Colon (tissue), 2 donors: ENCODE measurements around the gene MYO1D.
"Not testable (repeated sequence)": the region's sequence is repeated elsewhere in the genome, so short reads cannot be mapped to it uniquely, and the experiment has no call there.

ENCODE experiments used
- FAIRE-seq: peaks from 2 replicates; lab custom pipeline; 2012; peaks lifted over from hg19 to GRCh38; lab: Jason Lieb, UNC
- donor health status: control.
- donor health status: control.

MYO1D gene

DNA sequence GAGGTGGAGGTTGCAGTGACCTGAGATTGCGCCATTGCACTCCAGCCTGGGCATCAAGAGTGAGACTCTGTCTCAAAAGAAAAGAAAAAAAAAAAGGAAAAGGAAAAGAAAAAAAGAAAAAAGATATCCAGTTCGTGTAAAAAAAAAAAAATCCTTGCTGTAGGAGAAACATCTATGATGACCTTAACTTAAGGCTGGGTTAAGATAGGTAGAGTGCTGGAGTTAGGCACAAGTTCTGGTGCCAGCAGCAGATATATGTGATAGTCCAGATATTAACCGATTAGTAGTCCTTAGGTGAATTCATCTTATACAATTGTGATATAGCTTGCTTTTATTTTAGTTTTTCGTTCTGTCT lies 415.4 kb downstream of the MYO1D start:
- no peak for FAIRE-seq

DNA sequence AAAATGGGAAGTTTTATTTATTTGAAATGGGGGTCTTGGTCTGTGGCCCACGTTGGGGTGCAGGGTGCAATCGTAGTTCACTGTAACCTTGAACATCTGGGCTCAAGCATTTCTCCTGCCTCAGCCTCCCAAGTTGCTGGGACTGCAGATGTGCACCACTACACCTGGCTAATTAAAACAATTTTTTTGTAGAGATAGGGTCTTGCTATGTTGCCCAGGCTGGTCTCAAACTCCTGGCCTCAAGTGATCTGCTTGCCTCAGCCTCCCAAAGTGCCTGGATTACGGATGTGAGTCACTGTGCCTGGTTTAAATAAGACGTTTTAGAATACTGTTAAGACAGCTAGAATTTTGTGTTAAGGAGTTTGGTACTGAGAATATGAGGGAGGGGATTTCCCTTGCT lies 416.9 kb downstream of the MYO1D start:
- FAIRE-seq = no peak

DNA sequence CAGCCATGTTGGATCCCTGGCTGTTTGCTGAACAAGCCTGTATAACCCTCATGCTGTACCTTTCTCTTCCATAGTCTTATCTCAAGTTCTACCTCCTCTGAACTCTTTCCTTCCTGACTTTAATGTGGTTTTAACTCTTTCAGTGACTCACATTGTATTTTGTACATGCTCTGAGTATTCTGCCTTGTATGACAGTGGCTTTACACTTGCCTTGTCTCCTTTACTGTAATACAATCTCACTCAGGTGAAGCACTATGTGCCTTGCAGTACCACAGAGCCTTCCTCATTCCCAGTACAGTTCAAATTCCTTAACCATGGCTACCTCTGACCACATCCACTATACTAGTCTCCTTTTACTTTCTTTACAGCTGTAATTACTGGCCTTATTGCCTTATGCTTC lies 418.6 kb downstream of the MYO1D start:
- no peak for FAIRE-seq

DNA sequence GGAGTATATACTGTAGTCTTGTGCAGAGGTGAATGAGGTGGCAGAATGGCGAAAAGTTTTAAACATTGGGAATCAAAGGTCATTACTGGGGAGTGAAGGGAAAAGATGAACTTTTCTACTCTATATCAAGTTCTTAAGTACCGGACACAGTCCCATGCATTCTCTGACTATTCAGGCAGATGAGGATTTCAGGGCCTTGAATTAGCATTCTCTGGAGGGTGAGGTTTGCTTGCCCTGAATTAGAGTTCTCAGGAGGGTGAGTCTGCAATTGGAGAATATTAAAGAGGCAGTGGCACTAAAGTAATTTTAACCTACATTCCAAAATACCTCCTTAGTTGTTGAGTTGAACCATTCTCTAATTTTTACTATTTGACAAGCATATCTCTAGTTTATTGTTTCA lies 423.6 kb downstream of the MYO1D start:
- FAIRE-seq = no peak

DNA sequence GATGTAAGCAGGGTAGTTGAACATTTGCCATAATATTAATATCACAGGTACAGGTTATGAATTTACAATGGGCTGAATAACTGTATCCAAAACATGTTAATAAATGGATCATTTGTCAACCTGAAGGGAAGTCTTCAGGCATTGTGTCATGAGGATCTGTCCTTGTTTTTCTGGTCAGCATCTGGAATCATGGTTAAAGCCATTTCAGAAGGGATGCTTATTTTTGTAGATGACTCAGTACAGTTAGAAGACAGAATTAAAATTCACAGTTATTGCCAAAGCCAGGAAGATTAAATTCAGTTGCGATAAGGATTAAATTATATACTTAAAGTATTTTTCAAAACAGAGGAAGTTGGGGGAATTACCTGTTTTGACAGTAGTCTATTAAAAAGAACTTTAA lies 424.6 kb downstream of the MYO1D start:
- FAIRE-seq = no peak

DNA sequence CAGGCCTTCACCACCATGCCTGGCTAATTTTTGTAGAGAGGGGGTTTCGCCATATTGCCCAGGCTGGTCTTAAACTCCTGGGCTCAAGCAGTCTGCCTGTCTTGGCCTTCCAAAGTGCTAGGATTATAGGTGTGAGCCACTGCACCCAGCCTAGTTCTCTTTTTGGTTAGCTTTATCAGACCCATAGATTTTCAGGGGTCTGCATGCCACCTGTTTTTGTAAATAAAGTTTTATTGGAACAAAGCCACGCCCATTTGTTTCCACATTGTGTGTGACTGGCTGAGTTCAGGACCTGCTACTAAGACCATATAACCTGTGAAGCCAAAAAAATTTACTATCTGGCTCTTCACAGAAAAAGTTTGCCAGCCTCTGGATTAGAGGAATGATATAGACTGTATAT lies 425.0 kb downstream of the MYO1D start:
- FAIRE-seq = no peak

DNA sequence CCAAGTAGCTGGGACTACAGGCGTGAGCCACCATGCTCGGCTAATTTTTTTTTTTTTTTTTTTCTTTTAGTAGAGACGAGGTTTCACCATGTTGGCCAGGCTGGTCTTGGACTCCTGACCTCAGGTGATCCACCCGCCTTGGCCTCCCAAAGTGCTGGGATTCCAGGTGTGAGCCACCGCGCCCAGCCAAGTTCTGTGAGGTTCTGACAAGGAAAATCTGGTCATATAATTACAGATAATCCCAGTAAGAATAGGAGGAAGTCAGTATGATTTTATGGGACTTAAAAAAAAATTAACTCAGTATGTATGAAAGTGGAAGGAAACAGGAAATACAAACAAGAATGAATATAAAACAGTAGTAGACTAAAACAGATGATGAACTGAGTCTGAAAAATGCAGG lies 426.5 kb downstream of the MYO1D start:
- FAIRE-seq = not testable (repeated sequence)

DNA sequence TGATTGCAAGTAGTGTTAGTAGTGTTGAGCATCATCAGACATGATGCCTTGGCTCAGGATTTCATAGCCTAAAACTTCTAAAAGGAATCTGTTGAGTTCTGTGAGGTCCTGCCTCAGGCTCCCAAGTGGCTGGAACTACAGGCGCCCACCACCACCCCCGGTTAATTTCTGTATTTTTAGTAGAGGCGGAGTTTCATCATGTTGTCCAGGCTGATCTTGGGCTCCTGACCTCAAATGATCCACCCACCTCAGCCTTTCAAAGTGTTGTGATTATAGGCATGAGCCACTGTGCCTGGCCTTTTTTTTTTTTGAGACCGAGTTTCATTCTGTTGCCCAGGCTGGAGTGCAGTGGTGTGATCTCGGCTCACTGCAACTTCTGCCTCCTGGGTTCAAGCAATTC lies 427.0 kb downstream of the MYO1D start:
- no peak for FAIRE-seq

DNA sequence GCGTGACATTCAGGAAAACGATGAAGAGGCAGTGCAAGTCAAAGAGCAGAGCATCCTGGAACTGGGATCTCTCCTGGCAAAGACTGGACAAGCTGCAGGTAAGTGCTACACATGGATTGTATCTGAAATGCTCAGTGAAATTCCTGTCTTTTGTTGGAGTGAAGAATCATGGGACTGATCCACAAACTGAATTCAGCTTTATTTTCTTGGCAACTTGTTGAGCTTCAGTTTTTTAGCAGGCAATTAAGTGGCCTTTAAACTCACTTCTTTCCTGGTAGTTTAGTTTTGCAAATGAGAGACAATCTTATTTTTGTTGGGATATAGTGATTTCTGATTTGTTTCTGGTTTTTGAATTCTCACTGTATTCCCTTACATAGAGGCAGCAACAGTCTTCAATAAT lies 430.0 kb downstream of the MYO1D start:
- FAIRE-seq = no peak

DNA sequence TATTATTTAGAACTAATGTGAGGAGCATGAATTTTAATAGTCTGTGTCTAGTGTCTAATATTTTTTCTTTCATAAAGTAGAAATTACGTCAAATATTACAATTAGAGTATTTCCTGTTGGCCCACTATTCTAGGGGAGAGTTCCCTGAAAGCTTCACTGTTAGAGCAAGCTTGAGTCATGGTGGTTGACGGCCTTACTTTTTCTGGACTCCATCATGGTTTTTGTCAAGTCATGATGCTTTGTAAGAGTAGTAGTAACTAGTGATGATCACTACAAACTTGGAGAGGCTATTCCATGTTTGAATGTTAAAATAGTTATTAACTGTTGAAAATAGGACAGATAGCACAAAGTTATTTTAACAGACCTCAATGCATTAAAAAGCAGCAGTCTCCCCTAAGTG lies 431.0 kb downstream of the MYO1D start:
- FAIRE-seq = no peak

DNA sequence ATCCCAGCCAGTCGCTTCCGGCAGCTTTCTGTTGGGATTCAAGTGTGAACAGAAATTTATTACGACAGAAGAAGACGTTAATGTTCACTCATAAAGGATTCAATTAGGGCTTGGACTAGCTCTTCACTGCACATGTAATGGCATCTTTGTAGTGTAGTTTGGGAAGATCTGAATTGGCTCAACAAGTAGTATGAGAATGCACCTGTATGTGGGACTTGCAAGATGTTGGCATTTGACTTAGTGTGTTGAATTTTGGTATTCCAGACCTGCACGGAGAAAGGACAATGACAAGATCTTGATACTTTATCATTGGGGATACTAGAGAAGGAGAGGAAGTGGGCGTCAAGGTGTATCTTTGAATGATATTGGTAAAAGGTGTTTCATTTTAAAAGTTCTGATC lies 431.4 kb downstream of the MYO1D start:
- FAIRE-seq = no peak

DNA sequence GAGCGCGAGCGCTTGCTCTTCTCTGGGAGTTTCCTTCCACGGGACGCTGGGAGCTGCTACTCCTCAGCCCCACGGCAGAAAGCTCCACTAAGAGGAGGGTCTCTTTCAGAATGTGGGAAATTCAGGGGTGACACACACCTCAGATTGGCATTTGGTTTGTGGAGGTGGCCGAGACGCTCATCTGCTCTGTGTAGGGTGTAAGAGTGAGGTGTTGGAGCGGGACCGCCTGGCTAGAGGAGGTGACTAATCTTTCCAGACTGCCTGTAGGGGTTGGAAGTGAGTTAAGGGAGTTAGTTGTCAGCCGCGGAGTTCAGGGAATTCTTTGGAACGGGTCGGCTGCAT lies 431.9 kb downstream of the MYO1D start:
- FAIRE-seq = no peak

DNA sequence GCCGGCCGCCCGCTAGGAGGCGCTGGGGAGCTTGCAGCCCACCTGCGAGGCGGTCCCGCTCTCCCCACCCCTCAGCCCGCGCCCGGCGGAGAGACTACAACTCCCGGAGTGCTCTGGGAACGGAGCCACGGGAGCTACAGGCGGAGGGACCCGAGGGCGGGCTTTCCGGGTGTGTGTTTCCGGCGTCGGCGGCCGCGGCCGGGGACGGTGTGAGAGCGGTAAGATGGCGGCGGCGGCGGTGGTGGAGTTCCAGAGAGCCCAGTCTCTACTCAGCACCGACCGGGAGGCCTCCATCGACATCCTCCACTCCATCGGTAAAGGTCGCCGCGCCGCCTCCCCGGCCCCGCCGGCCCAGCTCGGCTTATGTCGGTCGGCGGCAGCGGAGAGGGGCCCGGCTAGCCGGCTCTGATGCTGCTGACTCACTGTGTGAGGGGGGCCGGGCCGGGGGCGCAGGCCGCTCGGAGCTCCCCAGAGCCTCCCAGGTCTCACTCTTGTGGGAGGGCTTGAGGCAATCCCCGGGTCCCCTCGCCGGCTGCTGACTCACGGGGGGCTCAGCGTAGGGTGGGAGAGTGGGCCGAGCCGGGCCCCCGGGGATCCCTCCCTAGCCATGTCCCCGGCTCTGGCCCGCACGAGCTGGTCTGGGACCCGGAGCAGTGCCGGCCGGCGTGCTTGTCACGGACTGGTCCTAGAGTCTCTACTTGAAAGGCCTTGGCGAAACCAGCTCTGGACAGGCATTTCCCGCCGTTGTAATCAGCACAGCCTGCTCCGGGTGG lies 432.4 kb downstream of the MYO1D start, which contains the start of gene PSMD11:
Gene PSMD11 (plus strand): TSS at position 210 of the 773 bp plus-strand sequence. CDS start 14 bp downstream, at position 224.
- FAIRE-seq = no peak

DNA sequence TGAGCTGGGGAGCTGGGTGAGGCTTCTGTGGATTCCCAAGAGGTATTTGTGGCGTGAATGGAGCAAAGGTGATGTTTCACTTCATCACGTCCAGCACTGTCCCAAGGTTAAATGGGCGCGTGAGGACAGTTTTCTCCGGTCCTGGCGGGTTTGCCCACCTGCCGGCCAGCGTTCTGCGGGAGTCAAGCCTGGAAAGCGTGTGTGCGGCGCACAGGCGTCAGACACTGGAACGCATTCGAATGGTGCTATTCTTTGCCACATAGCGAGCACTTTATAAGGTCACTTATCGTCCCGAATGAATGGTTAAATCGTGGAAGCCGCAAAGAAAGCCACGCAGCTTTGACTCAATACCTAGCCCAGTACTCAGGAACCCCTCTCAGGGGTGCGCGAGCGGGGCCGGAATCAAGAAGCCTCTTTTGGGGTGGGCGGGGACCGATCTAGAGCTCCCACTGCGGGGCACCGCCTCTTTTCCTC lies 433.1 kb downstream of the MYO1D start:
- no peak for FAIRE-seq
